ENCODE results near the gene HINFP.

Gene HINFP

GRCh38 chr11:119114351-119114750, 7.0 kb upstream of the HINFP start:
- DNase-seq (ENCODE audit: extremely low read depth, low read depth), result no peak
- TF ChIP-seq CTCF (IDR thresholded peaks at IDR 0.05; ENCODE audit: low read depth, low read length), result no peak

GRCh38 chr11:119115484-119116234, 5.7 kb upstream of the HINFP start:
- no peak for TF ChIP-seq CTCF (IDR thresholded peaks at IDR 0.05; ENCODE audit: low read depth, low read length)
- no peak for DNase-seq (ENCODE audit: extremely low read depth, low read depth)

- no peak for TF ChIP-seq CTCF (IDR thresholded peaks at IDR 0.05; ENCODE audit: low read depth, low read length)
- DNase-seq (ENCODE audit: extremely low read depth, low read depth), result no peak
Measured at GRCh38 chr11:119116235-119116594, 5.2 kb upstream of the HINFP start.

GRCh38 chr11:119116601-119117000, 4.8 kb upstream of the HINFP start:
- DNase-seq (ENCODE audit: extremely low read depth, low read depth), result no peak
- TF ChIP-seq CTCF (IDR thresholded peaks at IDR 0.05; ENCODE audit: low read depth, low read length), result no peak

- no peak for TF ChIP-seq CTCF (IDR thresholded peaks at IDR 0.05; ENCODE audit: low read depth, low read length)
- no peak for DNase-seq (ENCODE audit: extremely low read depth, low read depth)
Measured at GRCh38 chr11:119117004-119117706, 4.2 kb upstream of the HINFP start.

- TF ChIP-seq CTCF (IDR thresholded peaks at IDR 0.05; ENCODE audit: low read depth, low read length), result no peak
Measured at GRCh38 chr11:119118227-119118626, 3.2 kb upstream of the HINFP start.

GRCh38 chr11:119118946-119119345, 2.4 kb upstream of the HINFP start:
- no peak for TF ChIP-seq CTCF (IDR thresholded peaks at IDR 0.05; ENCODE audit: low read depth, low read length)

More at GRCh38 chr11:119118227-119118626, 3.2 kb upstream of the HINFP start:
- DNase-seq (ENCODE audit: extremely low read depth, low read depth), result no peak

More at GRCh38 chr11:119118946-119119345, 2.4 kb upstream of the HINFP start:
- DNase-seq (ENCODE audit: extremely low read depth, low read depth), result no peak
